HG02759 (cell line): Measurements from ENCODE around the gene DDX41.

Experiments
- ATAC-seq: cut with Tn5 transposase; IDR thresholded peaks from one replicate; pipeline ENCODE4 v1.9.1; 2021; ENCODE audit warnings: mild to moderate bottlenecking, moderate library complexity; ENCODE audit not compliant: unreplicated experiment

DDX41 gene

DNA sequence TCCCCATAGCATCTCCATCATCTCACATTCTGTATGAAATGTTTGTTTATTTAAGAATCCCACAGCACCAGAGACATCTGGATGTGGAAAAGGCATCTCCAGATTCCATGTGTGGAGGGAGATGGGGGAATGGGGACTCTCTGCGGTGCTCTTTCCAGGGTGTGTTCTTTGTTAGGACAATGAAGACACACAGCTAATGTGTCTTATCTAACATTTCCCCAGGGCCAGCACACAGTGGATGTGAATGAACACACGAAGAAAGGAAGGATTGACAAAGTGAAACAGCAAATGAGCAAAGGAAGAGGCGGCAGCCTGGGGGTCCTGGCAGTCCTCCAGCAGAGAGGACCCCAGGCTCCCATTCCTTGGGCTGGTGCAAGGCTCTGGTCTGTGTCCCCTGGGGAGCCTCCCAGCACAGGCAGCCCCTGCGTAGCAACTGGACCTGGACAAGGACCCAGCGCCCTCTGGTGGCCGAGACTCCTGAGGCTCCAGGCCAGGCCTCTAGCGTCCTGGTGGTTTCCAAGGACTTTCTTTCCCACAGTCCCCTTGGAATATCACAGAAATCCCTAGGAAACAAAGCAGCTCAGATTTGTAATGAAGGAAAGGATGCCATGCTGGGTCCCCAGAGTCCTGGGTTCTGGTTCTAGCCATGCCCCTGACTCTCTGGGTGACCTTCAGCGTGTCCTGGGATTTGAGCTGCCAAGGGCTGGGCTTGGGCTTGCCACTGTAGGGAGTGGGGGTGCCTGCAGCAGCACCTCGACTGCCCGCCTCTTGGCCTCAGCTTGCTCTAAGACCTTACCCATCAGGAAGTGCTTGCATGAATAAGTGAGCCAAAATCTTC lies 15.9 kb downstream of the DDX41 start:
- ATAC-seq, result peak; percentile 31

DNA sequence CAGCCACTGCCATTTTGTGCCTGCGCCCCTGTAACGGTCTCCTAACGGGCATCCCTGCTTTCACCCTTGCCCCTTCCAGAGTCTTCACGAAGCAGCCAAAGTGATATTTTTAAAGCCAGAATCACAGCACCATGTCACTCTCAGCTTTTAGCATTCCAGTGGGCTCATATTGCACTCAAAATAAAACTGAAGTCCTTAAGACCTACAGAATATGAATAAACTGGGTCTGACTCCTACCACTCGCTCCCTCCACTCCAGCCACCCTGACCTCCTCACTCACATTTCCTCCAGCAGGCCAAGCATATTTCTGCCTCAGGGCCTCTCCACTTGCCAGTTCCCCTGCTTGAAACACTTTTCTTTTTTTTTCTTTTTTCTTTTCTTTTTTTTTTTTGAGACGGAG lies 16.9 kb downstream of the DDX41 start:
- ATAC-seq, result no peak

DNA sequence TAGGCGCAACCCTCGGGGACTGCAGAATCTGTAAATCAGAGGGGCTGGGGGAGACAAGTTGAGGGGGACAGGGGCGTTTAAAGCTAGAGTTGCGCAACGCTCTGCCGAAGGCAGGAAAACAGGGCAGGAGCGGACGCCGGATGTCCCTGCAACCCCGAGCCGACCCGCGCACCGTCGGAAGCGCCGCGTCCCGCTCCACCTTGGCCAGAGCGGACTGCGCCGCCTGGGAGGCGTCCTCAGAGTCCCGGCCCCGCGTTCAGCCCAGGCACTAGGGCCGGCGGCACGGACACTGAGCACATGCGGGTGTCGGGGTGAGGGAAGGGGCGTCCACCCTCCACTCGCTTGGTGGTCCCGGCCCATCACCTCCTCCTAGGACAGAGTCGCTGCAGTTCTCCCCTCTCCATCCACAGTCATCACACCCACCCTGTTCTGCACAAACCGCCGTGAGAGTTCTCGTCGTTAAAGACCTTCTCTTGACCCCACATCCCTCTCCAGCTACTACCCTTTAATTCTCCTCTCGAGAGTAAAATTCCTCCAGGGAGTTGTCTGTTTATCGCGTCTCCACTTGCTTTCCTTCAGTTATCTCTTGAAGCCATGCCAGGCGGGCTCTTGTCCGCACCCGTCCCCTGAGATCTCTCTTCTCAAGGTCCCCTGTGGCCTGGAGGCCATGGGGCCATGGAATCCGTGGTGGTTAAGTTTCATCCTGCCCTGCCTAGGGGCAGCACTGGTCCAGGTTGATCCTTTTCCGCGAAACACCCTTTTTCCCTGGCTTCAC lies 18.6 kb downstream of the DDX41 start:
- no peak for ATAC-seq

DNA sequence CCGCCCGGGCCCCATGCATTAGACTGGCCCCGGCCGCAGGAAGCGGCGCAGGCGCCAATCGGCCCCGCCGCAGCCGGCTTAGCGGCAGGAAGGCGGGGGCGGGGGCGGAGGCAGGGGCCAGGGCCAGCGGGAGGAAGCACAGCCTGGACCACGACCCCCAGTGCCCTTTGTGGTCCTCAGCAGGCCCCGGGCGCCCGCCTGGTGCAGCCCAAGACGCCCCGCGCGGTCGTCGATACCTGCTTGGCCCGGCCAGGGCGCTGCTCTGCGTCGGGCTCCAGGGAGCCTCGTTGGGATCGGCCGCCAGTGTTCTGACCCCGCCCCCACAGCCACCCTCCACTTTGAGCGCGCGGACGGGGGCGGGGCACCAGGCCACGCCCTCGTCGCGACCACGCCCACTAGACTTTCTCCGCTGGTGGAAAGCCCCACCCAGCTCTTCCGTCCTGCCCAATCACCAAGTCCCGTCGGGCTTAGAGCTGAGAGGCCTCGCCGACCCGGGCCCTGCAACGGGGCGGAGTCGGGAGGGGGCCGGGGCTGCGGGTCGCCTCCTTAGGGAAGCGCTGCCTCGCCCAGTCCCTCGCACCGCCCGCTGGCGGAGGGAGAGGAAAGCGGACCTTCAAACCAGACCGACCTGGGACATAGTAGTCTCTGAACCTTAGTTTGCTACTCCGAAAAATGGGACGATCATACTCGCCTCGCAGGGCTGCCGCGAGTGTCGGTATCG lies 19.3 kb downstream of the DDX41 start, which contains the start of gene PDLIM7:
TSS of gene PDLIM7 (minus strand) at position 313 of the 721 bp plus-strand sequence. CDS start 1,092 bp downstream, outside the sequence.
- ATAC-seq, result peak; percentile 80

DNA sequence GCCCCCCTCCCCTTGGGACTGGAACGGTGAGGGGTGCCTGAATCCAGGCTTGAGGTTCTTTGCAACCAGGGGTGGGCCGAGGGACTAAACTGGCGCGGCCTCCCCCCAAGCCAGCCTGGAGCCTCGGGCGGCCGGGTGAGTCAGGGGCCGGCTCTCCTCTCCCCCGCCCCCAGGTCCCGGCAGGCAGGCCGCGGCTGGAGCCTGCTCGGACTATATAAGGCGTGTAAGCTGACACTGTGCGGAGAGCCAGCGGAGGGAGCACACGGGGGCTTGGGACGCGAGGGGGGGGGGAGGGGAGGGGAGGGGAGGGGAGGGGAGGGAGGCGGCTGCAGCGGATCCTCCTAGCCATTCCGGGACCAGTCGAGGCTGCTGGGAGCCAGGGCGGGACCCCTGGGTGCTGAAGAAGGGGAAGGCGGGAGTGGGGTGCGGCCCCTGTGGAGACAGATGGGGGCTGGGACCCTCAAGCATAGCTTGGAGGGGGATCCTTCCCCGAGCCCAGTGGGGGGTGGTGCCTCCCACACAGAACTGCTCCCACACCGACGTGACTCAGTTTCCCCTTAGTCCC lies 20.0 kb downstream of the DDX41 start:
- ATAC-seq, result no peak

DNA sequence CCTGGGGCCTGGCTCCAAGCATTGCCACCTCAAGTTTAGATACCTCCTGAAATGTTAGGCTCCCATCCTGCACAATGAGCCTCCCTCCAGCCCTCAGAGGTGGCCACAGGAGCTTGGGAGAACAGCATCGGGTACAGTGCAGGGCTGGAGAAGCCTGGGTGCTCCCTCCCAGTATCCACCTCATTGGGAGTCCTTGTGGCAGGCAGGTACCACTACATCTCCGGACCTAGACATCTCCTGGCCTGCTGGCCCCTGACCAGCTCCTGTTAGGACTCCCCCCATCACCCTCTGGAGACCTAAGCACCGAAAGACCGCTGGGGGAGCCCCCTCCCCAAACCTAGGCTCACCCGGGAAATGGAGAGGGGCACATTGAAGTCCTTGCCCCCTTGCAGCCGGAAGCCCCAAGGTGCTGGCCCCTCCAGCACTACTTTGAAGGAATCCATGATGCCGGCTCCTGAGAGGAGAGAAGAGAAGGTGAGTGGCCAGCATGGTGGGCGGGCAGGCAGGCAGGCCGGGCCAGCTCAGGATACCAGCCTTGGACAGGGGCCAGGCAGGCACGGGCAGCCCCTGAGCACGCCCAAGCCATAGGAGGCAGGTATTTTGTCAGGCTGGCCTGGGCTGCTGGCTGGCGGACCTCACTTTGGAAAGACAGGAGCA lies 20.6 kb downstream of the DDX41 start:
- ATAC-seq, result no peak

DNA sequence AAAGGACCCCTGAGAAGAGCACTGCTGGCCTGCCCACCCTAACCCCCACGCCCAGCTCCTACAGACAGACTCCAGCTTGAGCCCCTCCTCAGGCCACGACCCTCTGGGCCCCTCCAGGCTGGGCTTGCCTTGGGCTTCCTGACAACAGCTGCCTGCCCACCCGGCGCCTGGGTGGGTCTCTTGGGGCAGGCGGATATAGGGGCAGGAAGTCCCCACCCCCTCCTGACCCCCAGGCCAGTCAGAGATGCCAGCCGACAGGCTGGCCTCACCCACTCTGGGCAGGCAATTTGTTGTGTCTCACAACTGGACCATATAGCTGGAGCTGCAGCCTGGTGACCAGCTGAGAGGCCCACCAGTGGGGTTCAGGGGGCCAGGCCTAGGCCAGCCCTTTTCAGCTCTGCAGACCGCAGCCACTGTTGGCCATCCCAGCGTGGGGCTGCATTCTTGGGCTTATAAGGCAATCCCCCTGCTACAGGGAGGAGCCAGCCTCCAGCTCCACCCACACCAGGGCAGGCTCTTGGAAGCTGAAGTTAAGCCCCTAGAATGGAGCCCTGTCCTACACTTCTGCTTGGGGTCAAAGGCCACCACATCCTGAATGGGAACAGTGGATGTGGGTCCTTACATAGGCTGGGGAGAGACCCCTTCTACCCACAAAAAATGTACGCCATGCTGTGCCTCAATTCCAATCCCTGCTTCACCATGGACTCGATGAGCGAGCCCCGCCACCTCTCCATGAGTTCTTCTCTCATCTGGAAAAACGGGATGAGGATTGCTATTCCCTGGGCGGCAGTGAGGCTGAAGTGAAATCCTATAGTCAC lies 21.3 kb downstream of the DDX41 start:
- ATAC-seq, result no peak

DNA sequence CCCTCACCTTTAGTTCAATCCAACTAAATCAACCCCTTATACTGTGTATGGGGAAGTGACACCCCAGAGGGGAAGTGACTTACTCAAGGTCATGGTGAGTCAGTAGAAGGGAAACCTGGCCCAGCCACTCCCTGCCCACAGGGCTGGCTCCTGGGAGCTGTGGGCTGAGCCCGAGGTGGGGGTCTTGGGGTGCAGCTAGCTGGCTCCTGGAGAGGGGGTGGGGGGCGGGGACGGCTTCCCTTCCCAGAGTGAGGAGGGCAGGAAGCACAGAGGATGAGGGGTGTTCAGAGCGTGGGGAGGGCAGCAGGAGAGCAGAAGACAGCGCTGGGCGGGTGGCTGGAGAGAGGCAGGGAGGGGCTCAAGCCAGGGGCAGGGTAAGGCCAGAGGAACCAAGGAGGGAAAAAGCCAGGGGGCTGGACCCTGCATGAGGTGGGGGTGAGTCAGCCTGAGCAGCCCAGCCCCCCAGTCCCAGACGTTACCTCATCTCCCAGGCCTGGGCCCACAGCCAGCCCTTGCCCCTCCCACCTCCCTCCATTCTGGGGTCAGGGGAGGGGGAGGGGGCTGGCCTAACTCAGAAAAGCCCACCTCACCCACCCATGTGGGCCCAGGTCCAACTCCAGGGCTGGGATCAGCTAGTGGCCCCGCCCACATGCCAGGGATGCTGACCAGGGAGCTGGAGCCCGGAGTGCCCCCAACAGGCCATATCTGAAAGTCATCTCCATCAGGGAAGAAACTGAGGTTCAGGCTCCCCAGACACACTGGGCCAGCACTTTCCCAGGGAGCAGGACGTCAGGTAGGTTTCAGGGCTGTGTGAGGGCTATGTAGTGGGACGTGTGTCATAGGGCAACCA lies 22.2 kb downstream of the DDX41 start:
- no peak for ATAC-seq

DNA sequence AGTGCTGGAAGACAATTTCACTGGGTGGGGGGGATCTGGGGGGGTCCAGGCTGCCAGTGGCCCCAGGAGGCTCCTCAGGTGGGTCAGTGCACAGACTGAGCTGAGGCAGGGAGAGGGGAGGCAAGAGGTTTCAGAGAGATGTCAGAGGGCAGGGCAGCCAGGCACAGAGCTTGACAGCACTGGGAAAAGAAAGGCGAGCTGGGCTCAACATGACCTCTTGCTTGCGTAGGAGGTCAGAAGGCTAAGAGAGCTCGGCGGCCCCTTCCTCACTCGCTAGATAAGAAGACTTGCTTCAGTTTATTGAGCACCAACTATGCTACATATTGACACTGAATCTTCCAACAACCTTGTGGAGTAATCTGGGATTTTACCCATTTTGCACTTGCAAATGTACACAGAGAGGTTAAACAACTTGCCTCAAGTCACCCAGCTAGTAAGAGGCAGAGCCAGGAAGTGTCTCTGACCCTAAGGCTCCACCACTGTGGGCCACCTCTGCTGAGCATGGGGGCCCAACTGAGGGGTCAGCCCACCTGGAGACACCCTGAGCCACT lies 22.9 kb downstream of the DDX41 start:
- ATAC-seq, result no peak

DNA sequence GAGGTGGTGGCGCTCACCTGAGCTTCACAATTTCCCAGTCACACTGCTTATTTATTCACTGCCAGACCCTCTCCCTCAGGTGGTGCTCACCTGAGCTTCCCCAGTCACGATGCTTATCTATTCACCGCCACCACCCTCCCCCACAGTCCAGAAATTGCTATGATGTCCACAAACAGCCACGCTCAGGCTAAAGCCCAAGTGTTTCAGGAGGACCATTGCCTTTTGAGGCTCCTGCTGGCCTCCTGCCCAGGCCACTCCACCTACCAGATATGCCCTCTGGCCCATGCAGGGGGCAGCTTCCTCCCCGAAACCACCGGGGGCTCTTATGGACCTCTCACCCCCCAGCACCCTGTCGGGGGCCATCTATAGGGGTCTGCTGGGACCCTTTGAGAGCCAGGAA lies 23.9 kb downstream of the DDX41 start:
- no peak for ATAC-seq

DNA sequence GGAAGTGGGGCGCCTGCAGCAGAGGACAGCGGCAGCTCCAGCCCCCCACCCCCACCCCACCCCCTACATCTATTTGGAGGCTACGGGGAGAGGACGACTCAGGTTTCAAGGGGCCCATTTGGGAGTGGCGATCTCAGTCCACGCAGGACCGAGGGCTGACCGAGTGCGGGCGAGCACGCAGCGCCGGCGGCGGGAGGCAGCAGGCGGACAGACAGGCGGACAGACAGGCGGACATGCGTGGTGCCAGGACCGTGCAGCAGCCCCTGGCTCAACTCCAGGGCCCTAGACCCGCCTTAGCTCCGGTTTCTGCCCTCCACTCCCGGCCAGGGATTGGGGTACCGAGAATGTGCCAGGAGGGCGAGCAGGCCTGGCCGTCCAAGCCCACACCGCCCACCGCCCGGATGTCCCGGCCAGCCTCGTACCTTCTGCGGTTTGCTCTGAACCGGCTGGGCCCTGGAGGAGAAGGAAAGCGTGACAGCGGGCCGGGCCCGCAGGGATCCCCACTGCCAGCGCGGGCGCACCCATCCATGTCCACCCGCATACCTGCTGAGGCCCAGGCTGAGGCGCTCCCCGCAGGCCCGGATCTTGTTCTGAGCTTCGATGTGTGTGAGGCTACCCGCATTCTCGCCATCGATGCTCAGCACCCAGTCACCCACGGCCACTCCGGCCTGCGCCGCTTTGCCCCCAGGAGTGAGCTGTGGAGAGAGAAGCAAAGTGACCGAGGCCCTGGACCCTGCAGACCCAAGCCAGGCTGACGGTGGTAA lies 24.6 kb downstream of the DDX41 start:
- no peak for ATAC-seq

DNA sequence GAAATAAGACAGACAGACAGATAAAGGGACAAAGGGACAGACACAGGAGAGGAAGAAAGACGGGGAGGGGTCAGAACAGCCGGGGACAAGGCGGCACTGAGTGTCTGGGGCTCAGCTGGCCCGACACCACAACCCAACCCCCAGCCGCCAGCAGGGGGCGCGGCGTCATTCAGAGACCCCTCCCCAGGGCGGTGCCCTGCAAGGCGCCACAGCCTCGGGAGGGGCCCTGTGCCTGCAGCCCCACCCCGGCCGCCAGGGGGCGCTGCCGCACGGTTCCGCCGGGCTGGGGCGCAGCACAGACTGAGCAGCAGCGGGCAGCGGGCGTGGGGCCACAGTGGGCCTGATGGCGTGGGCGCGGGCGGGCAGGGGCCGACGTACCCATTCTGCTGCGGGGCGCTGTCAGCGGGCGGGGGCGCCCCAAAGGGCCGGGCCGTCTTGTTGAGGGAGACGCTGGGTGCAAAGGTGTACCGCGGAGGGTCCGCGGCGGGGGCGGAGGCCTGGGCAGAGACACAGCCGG lies 25.3 kb downstream of the DDX41 start:
- no peak for ATAC-seq

DNA sequence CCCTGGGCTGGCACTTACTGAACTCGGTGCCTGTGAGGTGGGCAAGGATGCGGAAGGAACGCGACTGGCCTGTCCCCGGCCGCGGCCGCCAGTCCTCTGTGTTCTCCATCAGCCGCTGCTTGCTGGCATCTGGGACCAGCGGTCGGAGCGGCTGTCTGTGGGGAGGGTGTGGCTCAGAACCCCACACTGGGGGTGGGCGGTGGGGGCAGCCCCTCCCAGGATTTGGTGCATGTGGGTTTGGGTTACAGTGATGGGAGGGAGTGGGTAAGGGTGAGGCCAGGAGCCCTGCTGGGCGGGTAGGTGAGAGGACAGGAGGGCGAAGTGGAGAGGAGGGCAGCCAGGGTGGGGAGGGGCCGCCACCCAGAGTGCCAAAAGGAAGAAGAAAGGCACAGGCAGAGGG lies 25.8 kb downstream of the DDX41 start:
- no peak for ATAC-seq

DNA sequence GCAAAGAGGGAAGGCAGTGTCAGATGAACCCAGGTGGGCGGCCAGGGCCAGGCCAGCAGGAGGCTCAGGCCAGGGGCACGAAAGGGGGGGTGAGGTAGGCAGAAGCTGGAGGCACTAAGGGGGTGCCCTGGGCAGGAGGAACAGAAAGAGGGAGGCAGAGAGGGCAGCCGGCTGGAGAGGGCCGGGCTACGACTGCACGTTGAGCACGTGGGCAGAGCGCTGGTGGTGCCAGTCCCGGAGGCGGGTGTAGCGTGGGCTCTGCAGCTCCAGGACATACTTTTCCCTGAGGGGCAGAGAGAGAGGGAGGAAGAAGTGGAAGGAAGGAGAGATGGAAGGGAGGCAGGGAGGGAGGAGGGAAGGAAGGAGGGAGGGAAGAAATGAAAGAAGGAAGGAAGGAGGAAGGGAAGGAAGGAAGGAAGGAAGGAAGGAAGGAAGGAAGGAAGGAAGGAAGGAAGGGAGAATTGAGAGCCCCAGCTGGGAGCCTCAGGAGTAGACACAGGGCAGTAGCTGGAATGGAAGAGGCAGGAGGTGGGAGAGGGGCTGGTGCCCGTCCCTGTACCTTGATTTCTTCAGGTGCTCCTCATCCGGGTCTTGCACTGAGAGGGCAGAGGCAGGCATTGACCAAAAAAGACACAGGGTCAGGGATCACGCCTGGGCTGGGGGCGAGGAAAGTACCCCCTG lies 26.3 kb downstream of the DDX41 start:
- ATAC-seq, result no peak

DNA sequence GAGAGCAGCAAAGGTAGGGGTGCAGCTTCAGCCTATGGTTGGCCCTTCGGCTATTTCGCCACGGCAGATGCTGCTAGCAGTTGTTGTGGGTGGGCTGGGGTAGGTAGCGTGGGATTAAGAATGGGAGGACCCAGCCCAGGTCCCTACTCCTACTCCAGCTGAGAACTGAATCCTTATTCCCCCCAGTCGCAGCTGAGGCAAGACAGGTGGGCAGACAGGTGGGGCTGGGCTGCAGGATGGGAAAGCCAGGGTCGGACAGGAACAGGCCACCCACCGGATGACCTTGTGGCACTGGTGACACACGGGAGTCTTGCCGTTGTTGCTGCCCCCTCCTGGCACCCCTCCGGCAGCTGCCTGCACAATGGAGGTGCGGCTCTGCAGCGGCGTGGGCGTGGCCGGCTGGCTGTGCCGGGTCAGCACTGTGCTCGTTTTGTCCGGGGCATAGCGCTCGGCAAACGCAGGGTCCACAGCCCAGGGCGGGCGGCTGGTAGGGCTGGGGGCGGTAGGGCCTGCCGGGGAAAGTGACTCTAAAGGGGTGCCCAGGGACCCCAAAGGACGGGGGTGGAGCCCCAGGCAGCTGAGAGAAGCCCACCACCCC lies 27.5 kb downstream of the DDX41 start:
- ATAC-seq, result no peak

DNA sequence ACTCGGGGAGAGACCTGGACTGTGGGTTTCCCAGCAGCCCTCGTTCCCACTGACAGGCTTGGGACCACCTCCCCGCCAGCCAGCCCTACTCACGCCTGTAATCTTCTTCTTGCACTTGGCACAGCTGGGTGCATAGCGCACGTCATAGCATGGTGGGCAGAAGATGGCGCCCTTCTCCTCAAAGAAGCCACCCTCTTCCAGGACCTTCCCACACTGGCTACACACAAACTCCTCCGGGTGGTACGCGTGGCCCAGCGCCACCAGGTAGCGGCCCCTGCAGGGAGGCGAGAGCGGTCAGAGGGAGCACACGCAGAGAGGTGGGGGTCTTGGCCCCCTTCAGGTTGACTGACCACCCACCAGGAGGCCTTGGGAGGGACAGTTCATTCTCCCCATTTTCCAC lies 28.8 kb downstream of the DDX41 start:
- ATAC-seq, result no peak

DNA sequence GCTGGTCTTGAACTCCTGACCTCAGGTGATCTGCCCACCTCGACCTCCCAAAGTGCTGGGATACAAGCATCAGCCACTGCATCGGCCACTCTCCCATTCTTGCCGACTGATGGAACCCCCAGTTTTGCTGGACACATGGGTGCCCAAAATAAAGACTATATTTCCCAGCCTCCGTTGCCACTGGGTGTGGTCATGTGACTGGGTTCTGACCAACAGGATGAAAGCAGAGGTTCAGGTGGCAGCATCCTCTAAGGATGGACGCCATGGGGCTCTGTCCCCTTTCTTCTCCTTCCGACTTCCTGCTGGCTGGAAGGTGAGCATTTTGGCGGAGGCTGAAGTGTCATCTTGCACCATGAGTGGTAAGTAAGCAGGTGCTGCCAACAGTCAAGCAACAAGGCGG lies 29.6 kb downstream of the DDX41 start:
- ATAC-seq, result no peak
